ENCODE measurements around the gene PRKCE.

Gene PRKCE

GRCh38 chr2:46053564-46053963, 402.1 kb downstream of the PRKCE start:
- Histone ChIP-seq H3K9ac (ENCODE audit: insufficient read length, low read depth) (no peak overlapping the region), H3K4me3 (ENCODE audit: insufficient read length, low read depth) (no peak overlapping the region), H3K36me3 (ENCODE audit: insufficient read depth, insufficient read length, low read length) (no peaks in the 10 kb centered on the region), H3K27me3 (ENCODE audit: insufficient read depth, insufficient read length) (no peaks in the 10 kb centered on the region), H3K4me1 (ENCODE audit: insufficient read depth, insufficient read length) (no peaks in the 10 kb centered on the region), H3K9me3 (ENCODE audit: insufficient read depth, low read length) (no peaks in the 10 kb centered on the region)
- TF ChIP-seq ZNF274 (IDR thresholded peaks at IDR 0.05; ENCODE audit: low read depth, low read length) (no peak), SUZ12 (IDR thresholded peaks at IDR 0.05; ENCODE audit: extremely low read depth, insufficient read depth, insufficient read length) (no peak), YY1 (IDR thresholded peaks at IDR 0.05; ENCODE audit: insufficient read depth, insufficient read length) (no peak)
- DNase-seq (ENCODE audit: low read depth, low spot score) = no peak

- DNase-seq (ENCODE audit: low read depth, low spot score) = no peak
- H3K4me1 ChIP-seq (ENCODE audit: insufficient read depth, insufficient read length) = no peaks in the 10 kb centered on the region
- no peaks in the 10 kb centered on the region for H3K9me3 ChIP-seq (ENCODE audit: insufficient read depth, low read length)
- no peaks in the 10 kb centered on the region for H3K36me3 ChIP-seq (ENCODE audit: insufficient read depth, insufficient read length, low read length)
- H3K4me3 ChIP-seq (ENCODE audit: insufficient read length, low read depth) = no peak overlapping the region
- H3K27me3 ChIP-seq (ENCODE audit: insufficient read depth, insufficient read length) = no peaks in the 10 kb centered on the region
- H3K9ac ChIP-seq (ENCODE audit: insufficient read length, low read depth) = no peak overlapping the region
- no peak for TF ChIP-seq ZNF274 (IDR thresholded peaks at IDR 0.05; ENCODE audit: low read depth, low read length)
- no peak for TF ChIP-seq YY1 (IDR thresholded peaks at IDR 0.05; ENCODE audit: insufficient read depth, insufficient read length)
Observed at GRCh38 chr2:46056541-46056940, 405.1 kb downstream of the PRKCE start.

- H3K9me3 ChIP-seq (ENCODE audit: insufficient read depth, low read length) = no peaks in the 10 kb centered on the region
- TF ChIP-seq SUZ12 (IDR thresholded peaks at IDR 0.05; ENCODE audit: extremely low read depth, insufficient read depth, insufficient read length) (no peak), YY1 (IDR thresholded peaks at IDR 0.05; ENCODE audit: insufficient read depth, insufficient read length) (no peak)
- no peaks in the 10 kb centered on the region for H3K27me3 ChIP-seq (ENCODE audit: insufficient read depth, insufficient read length)
Observed at GRCh38 chr2:46058140-46058539, 406.7 kb downstream of the PRKCE start.

GRCh38 chr2:46062637-46063412, 411.4 kb downstream of the PRKCE start:
- Histone ChIP-seq H3K9me3 (ENCODE audit: insufficient read depth, low read length) (no peaks in the 10 kb centered on the region), H3K4me3 (ENCODE audit: insufficient read length, low read depth) (no peak overlapping the region), H3K36me3 (ENCODE audit: insufficient read depth, insufficient read length, low read length) (no peaks in the 10 kb centered on the region), H3K4me1 (ENCODE audit: insufficient read depth, insufficient read length) (no peaks in the 10 kb centered on the region), H3K9ac (ENCODE audit: insufficient read length, low read depth) (no peak overlapping the region), H3K27me3 (ENCODE audit: insufficient read depth, insufficient read length) (no peaks in the 10 kb centered on the region)
- TF ChIP-seq ZNF274 (IDR thresholded peaks at IDR 0.05; ENCODE audit: low read depth, low read length) = no peak
- TF ChIP-seq YY1 (IDR thresholded peaks at IDR 0.05; ENCODE audit: insufficient read depth, insufficient read length) = no peak
- TF ChIP-seq SUZ12 (IDR thresholded peaks at IDR 0.05; ENCODE audit: extremely low read depth, insufficient read depth, insufficient read length) = no peak
- peak; percentile 82 for DNase-seq (ENCODE audit: low read depth, low spot score)

More at GRCh38 chr2:46058140-46058539, 406.7 kb downstream of the PRKCE start:
- DNase-seq (ENCODE audit: low read depth, low spot score) = no peak
- H3K4me1 ChIP-seq (ENCODE audit: insufficient read depth, insufficient read length) = no peaks in the 10 kb centered on the region
- no peak overlapping the region for H3K9ac ChIP-seq (ENCODE audit: insufficient read length, low read depth)
- no peak overlapping the region for H3K4me3 ChIP-seq (ENCODE audit: insufficient read length, low read depth)
- no peaks in the 10 kb centered on the region for H3K36me3 ChIP-seq (ENCODE audit: insufficient read depth, insufficient read length, low read length)

GRCh38 chr2:46064396-46064795, 412.9 kb downstream of the PRKCE start:
- Histone ChIP-seq H3K4me1 (ENCODE audit: insufficient read depth, insufficient read length) (no peaks in the 10 kb centered on the region), H3K4me3 (ENCODE audit: insufficient read length, low read depth) (no peak overlapping the region), H3K9me3 (ENCODE audit: insufficient read depth, low read length) (no peaks in the 10 kb centered on the region), H3K9ac (ENCODE audit: insufficient read length, low read depth) (no peak overlapping the region), H3K27me3 (ENCODE audit: insufficient read depth, insufficient read length) (no peaks in the 10 kb centered on the region), H3K36me3 (ENCODE audit: insufficient read depth, insufficient read length, low read length) (no peaks in the 10 kb centered on the region)
- TF ChIP-seq ZNF274 (IDR thresholded peaks at IDR 0.05; ENCODE audit: low read depth, low read length) (no peak), SUZ12 (IDR thresholded peaks at IDR 0.05; ENCODE audit: extremely low read depth, insufficient read depth, insufficient read length) (no peak)
- DNase-seq (ENCODE audit: low read depth, low spot score) = no peak

- Histone ChIP-seq H3K4me1 (ENCODE audit: insufficient read depth, insufficient read length) (no peaks in the 10 kb centered on the region), H3K36me3 (ENCODE audit: insufficient read depth, insufficient read length, low read length) (no peaks in the 10 kb centered on the region), H3K4me3 (ENCODE audit: insufficient read length, low read depth) (no peak overlapping the region), H3K9me3 (ENCODE audit: insufficient read depth, low read length) (no peaks in the 10 kb centered on the region), H3K27me3 (ENCODE audit: insufficient read depth, insufficient read length) (no peaks in the 10 kb centered on the region), H3K9ac (ENCODE audit: insufficient read length, low read depth) (no peak overlapping the region)
- TF ChIP-seq ZNF274 (IDR thresholded peaks at IDR 0.05; ENCODE audit: low read depth, low read length) = no peak
- no peak for TF ChIP-seq YY1 (IDR thresholded peaks at IDR 0.05; ENCODE audit: insufficient read depth, insufficient read length)
- DNase-seq (ENCODE audit: low read depth, low spot score) = no peak
Observed at GRCh38 chr2:46065152-46065551, 413.7 kb downstream of the PRKCE start.

- TF ChIP-seq ZNF274 (IDR thresholded peaks at IDR 0.05; ENCODE audit: low read depth, low read length) (no peak), SUZ12 (IDR thresholded peaks at IDR 0.05; ENCODE audit: extremely low read depth, insufficient read depth, insufficient read length) (no peak), YY1 (IDR thresholded peaks at IDR 0.05; ENCODE audit: insufficient read depth, insufficient read length) (no peak)
- H3K4me3 ChIP-seq (ENCODE audit: insufficient read length, low read depth) = no peak overlapping the region
- no peaks in the 10 kb centered on the region for H3K9me3 ChIP-seq (ENCODE audit: insufficient read depth, low read length)
- no peaks in the 10 kb centered on the region for H3K4me1 ChIP-seq (ENCODE audit: insufficient read depth, insufficient read length)
- DNase-seq (ENCODE audit: low read depth, low spot score) = no peak
- no peaks in the 10 kb centered on the region for H3K27me3 ChIP-seq (ENCODE audit: insufficient read depth, insufficient read length)
- no peak overlapping the region for H3K9ac ChIP-seq (ENCODE audit: insufficient read length, low read depth)
- no peaks in the 10 kb centered on the region for H3K36me3 ChIP-seq (ENCODE audit: insufficient read depth, insufficient read length, low read length)
Observed at GRCh38 chr2:46066116-46066515, 414.6 kb downstream of the PRKCE start.

All from NT2/D1 (cell line).